ENCODE results near the gene FYB1. TPM values are rescaled to one million over a fixed set of nuclear protein-coding genes. Genes with fewer than 3 reads are reported as not detected.

The FYB1 gene
- total RNA-seq, 1 donor from 2014 or later: 1.6 TPM

DNA sequence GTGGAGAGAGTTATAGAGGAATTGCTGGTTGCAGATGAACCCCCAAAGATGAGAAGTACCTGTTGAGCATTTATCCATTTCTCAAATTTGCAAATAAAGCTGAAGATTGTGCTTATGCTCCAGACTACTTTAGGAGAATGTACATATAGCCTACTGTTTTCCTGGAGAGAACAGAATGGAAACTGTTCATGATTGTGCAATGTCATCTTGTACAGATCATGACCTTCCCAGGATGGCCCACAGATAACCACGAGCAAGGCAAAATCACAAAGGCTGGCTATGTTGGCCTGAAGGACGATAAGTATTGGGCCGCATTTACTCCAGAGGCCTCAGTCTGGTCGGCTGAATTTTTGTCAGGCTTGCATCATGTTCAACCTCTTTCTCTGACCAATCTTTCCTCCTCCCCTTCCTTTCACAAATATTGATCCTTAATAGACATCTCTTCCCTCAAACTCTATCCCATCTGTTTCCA, 116.6 kb downstream of the FYB1 start:
- FAIRE-seq (no peak), DNase-seq (ENCODE audit: low spot score in 2 of 2) (no peak)

DNA sequence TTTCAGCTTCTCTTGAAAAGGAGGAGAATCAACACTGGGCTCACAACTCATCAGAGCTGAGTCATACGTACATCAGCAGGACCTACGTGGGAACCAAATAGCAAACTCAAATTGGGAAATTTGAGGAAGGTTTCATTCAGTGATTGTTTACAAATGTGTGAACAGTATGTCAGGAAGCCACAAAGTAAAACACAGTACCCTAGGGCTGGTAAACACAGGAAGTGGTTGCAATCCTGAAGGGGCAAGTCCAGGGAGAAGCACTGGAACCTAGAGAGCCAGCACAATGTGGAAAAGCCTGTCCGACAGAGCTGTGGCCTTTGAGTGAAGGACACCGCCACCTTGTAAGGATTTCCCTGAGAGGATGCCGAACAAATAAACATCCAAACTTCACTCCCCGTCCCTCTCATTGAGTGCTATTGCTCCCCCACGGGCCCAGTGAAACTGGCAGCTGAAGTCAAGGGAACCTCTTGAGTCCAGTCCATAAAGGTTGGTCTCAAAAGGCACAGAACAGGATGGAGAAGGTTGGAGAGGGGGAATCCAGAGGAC, 118.4 kb downstream of the FYB1 start:
- DNase-seq (ENCODE audit: low spot score in 2 of 2) (no peak), FAIRE-seq (no peak)

DNA sequence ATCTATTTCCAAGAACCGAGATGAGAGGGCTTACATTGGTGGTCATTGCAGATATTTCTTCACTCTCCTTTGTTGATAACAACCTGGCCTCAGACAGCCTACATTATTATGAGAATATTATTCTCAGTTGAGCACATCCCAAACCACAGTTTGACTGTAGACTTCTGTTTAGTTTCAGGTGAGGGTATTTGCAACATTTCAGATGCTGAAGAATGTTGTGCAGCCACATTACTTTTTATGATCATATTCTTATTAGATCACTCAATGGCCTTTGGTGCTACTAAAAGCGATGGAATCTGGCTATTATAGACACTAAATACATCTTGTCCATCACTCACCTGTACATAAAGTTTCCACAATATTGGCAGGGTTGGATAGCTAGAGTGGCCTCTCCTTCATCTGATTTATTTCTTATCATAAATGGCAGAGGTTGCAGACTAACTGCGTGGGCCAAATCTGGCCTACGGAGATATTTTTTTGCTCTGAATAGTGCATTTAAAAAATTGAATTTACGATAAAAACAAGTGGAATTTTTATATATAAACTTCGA, 119.0 kb downstream of the FYB1 start:
- DNase-seq (ENCODE audit: low spot score in 2 of 2) (no peak), FAIRE-seq (no peak)

DNA sequence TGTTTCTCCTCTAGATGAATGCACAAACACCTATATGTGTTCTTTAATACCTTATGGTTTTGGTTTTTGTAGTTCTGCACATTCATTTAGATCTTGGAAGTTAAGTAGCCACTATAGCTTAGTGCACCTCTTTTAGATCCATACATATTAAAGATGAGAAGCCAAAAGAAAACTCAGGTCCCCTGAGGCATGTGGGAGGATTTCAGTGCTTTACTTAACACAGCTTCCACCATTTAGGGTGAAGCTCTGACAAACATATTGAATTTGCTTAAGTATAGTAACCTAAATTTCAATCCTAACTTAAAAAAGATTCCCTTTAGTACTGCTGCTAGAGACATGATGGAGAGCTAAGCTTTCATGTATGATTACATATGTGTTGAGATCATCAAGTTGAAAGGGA, 119.5 kb downstream of the FYB1 start:
- FAIRE-seq (no peak), DNase-seq (ENCODE audit: low spot score in 2 of 2) (no peak)

DNA sequence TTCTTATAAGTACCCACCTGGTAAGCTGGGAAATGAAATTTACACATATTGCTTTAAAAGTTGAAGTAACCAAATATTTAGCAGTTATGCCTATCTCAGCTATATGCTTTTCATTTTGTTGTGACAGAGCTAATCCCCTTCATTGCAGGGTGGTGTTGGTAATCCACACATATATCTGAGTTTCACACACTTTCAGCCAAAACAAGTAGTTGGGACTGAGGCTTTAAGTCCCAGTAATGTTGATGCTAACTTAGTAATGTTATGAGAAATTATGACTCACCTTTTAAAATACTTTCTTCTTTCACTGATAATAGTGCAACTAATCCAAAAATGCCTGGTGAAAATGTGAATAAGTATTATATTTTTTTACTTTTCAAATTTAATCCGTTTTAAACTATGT, 126.0 kb downstream of the FYB1 start:
- no peak for DNase-seq (ENCODE audit: low spot score in 2 of 2)
- no peak for FAIRE-seq

DNA sequence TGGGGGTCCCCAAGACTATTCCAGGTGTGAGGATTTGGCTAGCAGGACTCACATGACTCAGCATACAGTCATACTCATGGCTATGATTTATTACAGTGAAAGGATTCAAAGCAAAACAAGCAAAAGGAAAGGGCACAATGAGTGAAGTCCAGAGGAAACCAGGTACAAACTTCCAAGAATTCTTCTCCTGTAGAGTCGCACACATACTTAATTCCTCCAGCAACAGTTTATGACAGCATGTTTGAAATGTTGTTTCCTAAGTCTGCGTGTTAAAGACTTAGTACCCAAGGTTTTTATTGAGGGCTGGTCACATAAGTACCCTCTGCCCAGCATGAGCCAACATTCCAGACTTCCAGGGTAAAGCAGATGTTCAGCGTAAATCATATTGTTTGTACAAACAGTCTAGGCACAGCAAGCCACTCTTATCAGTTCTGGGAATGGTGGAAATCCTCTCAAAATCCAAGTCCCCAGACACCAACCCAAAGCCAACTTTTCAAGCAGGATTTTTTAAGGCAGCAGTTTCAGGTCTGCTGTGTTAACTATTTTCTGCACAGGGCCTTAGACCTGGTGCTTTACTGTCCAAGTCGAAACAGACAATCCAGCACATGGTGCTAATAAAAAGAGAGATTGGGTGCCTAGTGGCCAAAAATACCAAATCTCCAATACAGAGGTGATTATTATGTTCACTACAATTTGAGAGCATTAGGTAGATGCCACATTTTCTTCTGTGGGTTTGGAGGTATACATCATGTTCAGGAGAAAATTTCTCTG, 126.6 kb downstream of the FYB1 start:
- FAIRE-seq: no peak
- DNase-seq (ENCODE audit: low spot score in 2 of 2): no peak

DNA sequence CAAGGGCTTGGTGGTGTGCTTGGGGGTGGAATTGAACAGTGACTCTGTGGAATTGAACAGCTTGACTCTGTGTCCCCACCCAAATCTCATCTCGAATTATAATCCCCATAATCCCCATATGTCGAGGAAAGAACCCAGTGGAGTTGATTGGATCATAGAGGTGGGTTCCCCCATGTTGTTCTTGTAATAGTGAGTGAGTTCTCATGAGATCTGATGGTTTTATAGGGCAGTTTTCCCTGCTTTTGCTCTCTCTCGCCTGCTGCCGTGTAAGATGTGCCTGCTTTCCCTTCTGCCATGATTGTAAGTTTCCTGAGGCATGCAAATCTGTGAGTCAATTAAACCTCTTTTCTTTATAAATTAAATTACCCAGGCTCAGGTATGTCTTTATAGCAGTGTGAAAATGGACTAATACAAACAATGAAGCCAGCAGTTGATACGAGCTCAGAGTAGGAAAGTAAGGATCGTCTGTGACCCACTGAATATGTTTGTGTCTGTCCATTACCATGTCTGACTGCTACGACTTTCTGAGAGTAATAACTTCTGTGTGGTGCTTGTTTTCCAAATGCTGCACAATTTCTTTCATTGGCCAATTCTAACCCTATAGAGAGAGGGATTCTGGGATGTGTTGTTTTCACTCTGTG, 127.3 kb downstream of the FYB1 start:
- FAIRE-seq: no peak
- DNase-seq (ENCODE audit: low spot score in 2 of 2): no peak

DNA sequence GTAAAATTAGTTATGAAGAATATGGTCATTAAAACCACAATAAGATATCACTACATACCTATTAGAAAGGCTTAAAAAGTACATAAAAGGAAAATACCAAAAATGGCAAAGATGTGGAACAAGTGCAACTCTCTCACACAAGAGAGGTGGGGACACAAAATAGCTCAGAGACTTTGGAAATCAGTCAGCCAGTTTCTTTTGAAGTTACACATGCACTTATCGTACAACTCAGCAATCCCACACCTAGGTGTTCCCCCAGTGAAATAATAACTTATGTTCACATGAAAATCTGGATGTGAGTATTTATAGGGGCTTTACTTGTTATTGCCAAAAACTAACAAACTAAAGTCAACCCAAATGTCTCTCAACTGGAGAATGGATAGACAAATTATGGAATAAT, 135.4 kb downstream of the FYB1 start:
- FAIRE-seq: no peak
- DNase-seq (ENCODE audit: low spot score in 2 of 2): no peak

DNA sequence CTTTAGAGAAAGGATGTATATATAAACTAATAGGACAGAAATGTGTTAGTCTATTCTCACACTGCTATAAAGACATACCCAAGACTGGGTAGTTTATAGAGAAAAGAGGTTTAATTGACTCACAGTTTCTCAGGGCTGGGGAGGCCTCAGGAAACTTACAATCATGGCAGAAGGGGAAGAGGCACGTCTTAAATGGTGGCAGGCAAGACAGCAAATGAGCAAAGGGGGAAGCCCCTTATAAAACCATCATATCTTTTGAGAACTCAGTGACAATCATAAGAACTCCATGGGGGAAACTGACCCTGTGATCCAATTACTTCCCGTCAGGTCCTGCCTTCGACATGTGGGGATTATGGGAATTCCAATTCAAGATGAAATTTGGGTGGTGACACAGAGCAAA, 136.4 kb downstream of the FYB1 start:
- DNase-seq (ENCODE audit: low spot score in 2 of 2): no peak
- FAIRE-seq: no peak

DNA sequence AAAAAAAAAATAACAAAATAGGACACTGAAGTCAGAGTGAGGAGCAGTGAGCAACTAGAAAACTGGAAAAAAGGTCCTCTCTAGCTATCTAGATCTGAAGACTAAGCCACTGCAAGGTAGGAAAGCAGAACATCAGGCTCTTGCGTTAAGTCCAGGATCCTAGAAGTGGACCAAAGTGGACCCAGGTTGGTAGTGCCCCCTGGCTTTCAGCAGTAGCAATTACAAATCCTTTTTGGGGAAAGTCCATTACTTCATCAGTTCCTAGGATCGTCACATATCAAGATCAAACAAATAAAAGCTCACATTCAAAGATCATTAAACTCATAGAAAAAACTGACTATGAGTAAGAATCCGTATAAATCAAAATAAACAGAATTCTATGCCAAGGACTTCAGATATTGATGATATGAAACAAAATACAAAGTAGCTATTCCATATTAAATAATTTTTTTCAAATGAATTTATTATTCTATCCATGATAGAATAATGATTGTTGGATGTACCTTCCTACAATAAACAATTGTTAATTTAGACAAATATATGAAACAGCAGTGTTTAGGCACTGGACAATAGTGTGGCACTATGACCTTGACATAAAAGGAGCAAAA, 138.7 kb downstream of the FYB1 start:
- peak in 1 of 2 donors; percentile 46 for DNase-seq (ENCODE audit: low spot score in 2 of 2)
- peak; percentile 72 for FAIRE-seq

DNA sequence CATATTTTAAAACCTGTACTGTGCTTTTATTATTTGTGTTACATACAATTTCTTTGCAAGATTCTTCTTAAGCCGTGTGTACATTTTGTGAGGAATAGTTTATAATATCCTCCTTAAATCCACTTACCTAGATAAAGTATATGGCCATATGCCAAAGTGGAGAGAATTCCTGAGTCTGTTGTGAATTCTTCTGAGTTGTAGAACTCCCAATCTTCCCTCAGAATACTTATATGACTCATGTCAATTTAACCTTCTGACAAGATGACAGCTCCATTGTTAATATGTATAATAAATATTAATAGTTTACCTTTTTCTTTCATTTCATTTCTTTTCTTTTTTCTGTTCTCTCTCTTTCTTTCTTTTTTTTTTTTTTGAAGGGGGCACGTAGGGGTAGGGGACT, 139.2 kb downstream of the FYB1 start:
- no peak for FAIRE-seq

DNA sequence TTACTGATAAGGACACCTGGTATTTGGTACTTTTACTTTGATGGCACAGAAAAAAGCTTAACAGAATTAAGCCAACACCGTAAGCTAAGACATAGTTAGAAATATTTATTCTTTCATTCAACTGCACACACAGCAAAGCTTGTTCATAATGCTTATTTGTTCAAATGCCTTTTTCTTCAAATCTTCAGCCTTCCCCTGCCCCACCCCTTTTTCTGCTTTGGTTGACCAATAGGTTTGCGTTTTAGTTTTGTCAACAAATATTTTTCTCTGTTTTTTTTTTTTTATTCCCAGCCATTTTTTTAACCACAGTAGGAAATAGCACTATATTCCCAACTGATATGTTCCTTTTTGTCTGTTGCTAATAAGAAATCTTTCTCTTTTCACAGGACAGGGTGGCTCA, 140.2 kb downstream of the FYB1 start:
- FAIRE-seq (no peak), DNase-seq (ENCODE audit: low spot score in 2 of 2) (no peak)

More for the DNA sequence above, 139.2 kb downstream of the FYB1 start:
- DNase-seq (ENCODE audit: low spot score in 2 of 2): no peak

DNA sequence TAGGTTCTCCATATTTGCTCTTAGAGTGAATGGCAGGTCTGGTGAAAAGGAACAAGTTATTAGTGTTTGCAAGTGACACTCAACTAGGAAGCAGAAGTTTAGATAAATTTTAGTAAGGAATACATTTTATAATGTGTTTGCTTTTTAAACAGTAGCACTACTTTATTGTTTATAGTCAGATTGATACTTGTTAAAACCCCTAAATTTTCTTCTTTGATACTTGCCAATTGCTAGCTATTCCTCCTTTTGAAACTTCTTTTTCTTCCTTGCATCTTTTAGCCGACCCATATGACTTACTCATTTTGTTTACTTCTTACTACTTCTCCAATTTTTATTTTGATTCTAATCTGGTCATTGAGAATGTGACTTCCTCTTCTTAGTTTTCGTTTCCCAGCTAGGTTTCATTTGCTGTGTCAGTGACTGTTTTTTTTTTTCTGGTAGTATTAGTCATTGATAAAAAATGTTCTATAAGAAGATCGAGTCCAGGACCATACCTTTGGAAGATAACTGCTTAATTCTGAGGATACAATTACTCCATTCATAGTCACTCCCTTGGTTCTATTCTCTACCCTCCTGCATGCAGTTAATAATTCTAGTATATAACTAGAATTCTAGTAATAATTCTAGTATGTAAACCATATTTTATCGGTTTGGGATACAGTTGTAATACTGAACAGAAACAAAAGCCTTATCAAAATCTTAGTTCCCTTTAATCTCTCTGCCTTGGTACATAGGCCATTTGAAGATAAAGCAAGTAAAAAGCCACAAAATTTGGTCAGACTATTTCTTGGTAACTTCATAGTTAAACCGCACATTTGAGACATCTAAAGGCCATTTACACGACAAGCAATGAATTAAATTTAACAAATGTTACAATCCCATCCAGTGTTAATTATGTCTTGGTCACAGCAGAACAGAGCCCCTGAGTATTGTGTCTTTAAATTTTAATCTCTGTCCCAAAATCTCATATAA, 142.3 kb downstream of the FYB1 start:
- no peak for FAIRE-seq
- no peak for DNase-seq (ENCODE audit: low spot score in 2 of 2)

DNA sequence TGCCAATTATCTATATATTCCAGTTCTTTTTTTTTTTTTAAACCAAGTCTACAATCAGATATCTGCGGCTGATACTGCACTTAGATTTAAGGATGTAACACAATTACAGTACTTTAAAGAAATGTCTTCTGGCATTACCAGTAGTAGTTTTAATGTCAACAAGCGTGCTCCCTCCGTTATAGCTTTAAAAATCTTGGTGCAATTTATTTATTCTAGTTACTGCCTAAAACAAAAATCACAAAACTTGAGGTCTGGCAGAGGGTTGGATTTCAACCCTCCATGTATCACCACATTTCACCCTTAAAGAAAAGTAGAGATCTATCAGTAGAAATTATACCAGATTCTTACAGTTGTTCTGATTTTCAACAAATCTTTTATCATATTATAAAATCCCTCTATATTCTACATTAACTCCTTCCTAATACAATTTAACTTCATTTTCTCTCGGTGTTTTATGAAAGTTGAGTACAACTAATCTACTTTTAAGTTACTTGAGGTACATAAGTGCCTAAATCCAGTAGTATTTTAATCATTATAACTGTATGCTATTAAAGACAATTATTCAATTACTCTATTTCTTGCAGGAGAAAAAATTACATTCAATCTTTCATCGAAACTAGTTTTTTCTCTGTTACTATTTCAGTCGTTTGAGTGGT, 143.1 kb downstream of the FYB1 start:
- FAIRE-seq (no peak), DNase-seq (ENCODE audit: low spot score in 2 of 2) (no peak)

DNA sequence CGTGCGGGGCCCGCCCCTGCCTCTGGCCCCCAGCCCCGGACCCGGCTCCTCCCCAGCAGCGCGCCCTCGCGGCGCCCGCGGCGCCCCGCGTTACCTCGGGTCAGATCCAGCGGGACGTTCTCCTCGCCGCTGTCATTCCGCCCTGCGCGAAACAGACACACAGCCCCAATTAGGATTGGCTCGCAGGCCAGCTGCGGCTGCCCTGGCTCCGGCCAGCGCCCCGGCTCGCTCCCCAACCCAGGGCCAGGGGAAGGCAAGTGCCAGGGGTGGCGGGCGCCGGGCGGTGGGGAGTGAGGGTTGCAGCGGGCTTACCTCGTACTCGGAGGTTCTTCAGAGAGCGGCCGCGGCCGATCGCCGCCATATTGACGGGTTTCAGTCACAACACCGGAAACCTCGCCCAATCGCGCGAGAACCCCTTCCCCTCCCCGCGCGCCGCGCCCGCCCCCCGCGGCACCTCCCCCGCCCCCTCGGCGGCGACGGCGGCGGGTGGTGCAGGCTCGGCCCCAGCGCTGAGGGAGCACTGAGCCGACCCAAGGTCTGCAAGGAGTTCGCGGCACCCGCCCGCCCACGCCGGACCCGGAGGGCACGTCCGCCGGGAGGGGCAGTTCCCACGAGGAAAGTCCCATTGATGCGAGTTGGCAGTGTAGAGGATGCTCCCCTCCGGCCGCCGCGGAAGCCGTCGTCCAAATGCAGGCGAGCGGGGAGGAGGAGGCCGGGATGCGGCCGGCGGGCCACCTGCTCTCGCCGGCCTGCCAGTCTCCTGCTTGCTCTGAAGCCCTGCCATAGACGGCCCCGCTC, 145.1 kb downstream of the FYB1 start, which contains the start of gene RICTOR:
Gene RICTOR, minus strand, starts transcription at position 383 of the 798 bp plus-strand sequence. Its CDS starts 22 bp downstream, at position 361.
- DNase-seq (ENCODE audit: low spot score in 2 of 2) (peak; percentile 92 to 94), FAIRE-seq (no peak)

DNA sequence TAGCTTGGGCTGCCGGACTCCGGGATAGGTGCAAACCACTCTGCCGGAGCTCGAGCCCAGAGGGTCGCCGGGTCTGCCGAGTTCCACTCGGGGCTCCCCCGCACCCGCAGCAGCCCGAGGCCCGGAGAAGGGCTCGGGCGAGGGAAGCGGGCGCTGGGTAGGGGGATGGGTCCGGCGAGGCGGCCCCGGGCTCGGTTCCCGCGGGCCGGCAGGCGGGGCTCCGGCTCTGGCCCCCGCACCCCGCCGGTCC, 145.7 kb downstream of the FYB1 start:
- DNase-seq (ENCODE audit: low spot score in 2 of 2) (no peak), FAIRE-seq (no peak)

DNA sequence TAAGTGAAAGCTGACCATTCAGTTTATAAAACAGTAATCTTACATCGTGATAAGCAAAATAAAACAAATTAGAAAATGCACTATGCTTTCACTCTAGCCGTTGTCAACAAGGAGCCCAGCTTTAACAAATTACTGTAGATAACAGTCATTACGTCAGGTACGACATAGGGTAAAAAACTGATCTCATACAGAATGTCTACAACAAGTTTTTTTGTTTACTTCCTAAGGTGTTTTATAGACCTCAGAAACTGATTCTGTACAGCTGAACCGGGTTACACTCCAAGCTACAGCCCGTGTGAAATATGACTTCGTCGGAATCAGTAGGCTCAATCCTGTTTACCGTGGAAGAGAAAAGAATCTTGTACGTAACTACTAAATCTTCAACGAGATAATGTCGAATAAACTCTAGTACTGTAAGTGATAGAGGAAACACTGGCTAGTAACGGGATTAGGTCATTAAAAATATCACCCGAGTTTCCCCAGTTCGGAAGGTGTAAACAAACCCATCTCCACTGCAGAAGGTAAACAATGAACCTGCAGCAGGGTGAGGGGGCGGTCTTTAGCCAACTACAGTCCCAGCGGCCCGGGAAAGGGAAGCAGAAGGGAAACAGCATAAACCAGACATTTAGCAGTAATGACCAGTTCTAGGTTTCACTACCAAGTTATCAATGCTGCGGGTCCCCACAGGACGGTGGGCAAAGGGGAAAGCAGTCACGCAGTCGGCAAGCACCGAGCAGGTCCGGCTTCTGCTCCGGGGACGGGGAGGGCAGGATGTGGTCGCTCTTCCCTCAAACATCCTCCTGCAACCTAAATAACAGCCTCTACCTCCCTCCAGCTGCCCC, 146.2 kb downstream of the FYB1 start:
- no peak for FAIRE-seq

DNA sequence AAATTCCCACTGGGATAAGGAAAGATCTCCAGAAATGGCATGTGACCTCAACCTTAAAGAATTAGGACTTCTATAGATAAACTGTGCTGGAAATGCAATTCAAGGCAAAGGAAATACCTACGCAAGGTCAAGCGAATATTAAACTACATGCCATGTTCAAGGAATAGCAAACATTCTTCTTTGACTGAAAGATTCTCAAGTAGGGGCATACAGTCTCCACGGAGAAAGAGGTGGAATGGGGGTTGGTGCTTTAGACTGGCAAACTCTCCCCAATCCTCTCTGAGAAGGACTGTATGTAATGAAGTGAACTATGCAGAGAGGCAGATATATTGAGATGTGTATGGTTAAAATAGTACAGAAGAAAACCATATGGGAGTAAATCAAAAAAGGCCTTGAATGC, 151.3 kb downstream of the FYB1 start:
- FAIRE-seq (no peak), DNase-seq (ENCODE audit: low spot score in 2 of 2) (no peak)

More for the DNA sequence above, 146.2 kb downstream of the FYB1 start:
- DNase-seq (ENCODE audit: low spot score in 2 of 2): peak; percentile 34 to 43

All from frontal cortex (tissue), 4 donors.